Measurements from ENCODE around the gene CARMIL1.

The CARMIL1 gene

GRCh38 chr6:25397406-25397805 lies 118.2 kb downstream of the CARMIL1 start:
- Histone ChIP-seq H3K27me3 (no peaks in the 10 kb centered on the region), H3K27ac (no peak overlapping the region), H3K4me3 (ENCODE audit: low read depth in 1 of 2, low read length in 1 of 2) (no peak overlapping the region), H3K9me3 (no peaks in the 10 kb centered on the region), H3K4me1 (ENCODE audit: control insufficient read depth in 1 of 2, insufficient read depth in 1 of 2, low read depth in 1 of 2, low read length in 1 of 2) (no peaks in the 10 kb centered on the region), H3K36me3 (no peaks in the 10 kb centered on the region)
- TF ChIP-seq CTCF (IDR thresholded peaks at IDR 0.05): no peak

GRCh38 chr6:25399885-25400284 lies 120.7 kb downstream of the CARMIL1 start:
- Histone ChIP-seq H3K27me3 (no peaks in the 10 kb centered on the region), H3K9me3 (no peaks in the 10 kb centered on the region), H3K4me3 (ENCODE audit: low read depth in 1 of 2, low read length in 1 of 2) (no peak overlapping the region), H3K27ac (no peak overlapping the region), H3K4me1 (ENCODE audit: control insufficient read depth in 1 of 2, insufficient read depth in 1 of 2, low read depth in 1 of 2, low read length in 1 of 2) (peaks cover 3 to 10% of the 10 kb centered on the region in 2 experiments), H3K36me3 (no peaks in the 10 kb centered on the region)
- TF ChIP-seq CTCF (IDR thresholded peaks at IDR 0.05): no peak

- no peak for TF ChIP-seq CTCF (IDR thresholded peaks at IDR 0.05)
- Histone ChIP-seq H3K4me3 (ENCODE audit: low read depth in 1 of 2, low read length in 1 of 2) (no peak overlapping the region), H3K27me3 (no peaks in the 10 kb centered on the region)
Observed at GRCh38 chr6:25401711-25402110, 122.5 kb downstream of the CARMIL1 start.

GRCh38 chr6:25402125-25402524 lies 123.0 kb downstream of the CARMIL1 start:
- no peaks in the 10 kb centered on the region for H3K9me3 ChIP-seq
- H3K4me1 ChIP-seq (ENCODE audit: control insufficient read depth in 1 of 2, insufficient read depth in 1 of 2, low read depth in 1 of 2, low read length in 1 of 2): peaks cover 13 to 23% of the 10 kb centered on the region in 2 experiments
- H3K36me3 ChIP-seq: no peaks in the 10 kb centered on the region
- no peak overlapping the region for H3K27ac ChIP-seq
- no peak for TF ChIP-seq CTCF (IDR thresholded peaks at IDR 0.05)
- H3K27me3 ChIP-seq: no peaks in the 10 kb centered on the region
- no peak overlapping the region for H3K4me3 ChIP-seq (ENCODE audit: low read depth in 1 of 2, low read length in 1 of 2)

More at GRCh38 chr6:25401711-25402110, 122.5 kb downstream of the CARMIL1 start:
- no peak overlapping the region for H3K27ac ChIP-seq
- no peaks in the 10 kb centered on the region for H3K36me3 ChIP-seq
- H3K4me1 ChIP-seq (ENCODE audit: control insufficient read depth in 1 of 2, insufficient read depth in 1 of 2, low read depth in 1 of 2, low read length in 1 of 2): peaks cover 13 to 23% of the 10 kb centered on the region in 2 experiments
- no peaks in the 10 kb centered on the region for H3K9me3 ChIP-seq

- Histone ChIP-seq H3K4me1 (ENCODE audit: control insufficient read depth in 1 of 2, insufficient read depth in 1 of 2, low read depth in 1 of 2, low read length in 1 of 2) (peaks cover 13 to 23% of the 10 kb centered on the region in 2 experiments), H3K27me3 (no peaks in the 10 kb centered on the region), H3K4me3 (ENCODE audit: low read depth in 1 of 2, low read length in 1 of 2) (no peak overlapping the region), H3K9me3 (no peaks in the 10 kb centered on the region), H3K36me3 (no peaks in the 10 kb centered on the region), H3K27ac (no peak overlapping the region)
- TF ChIP-seq CTCF (IDR thresholded peaks at IDR 0.05): no peak
Observed at GRCh38 chr6:25403150-25403549, 124.0 kb downstream of the CARMIL1 start.

- Histone ChIP-seq H3K9me3 (no peaks in the 10 kb centered on the region), H3K4me3 (ENCODE audit: low read depth in 1 of 2, low read length in 1 of 2) (no peak overlapping the region), H3K36me3 (no peaks in the 10 kb centered on the region), H3K27me3 (no peaks in the 10 kb centered on the region), H3K27ac (no peak overlapping the region), H3K4me1 (ENCODE audit: control insufficient read depth in 1 of 2, insufficient read depth in 1 of 2, low read depth in 1 of 2, low read length in 1 of 2) (peaks cover 13 to 23% of the 10 kb centered on the region in 2 experiments)
- no peak for TF ChIP-seq CTCF (IDR thresholded peaks at IDR 0.05)
Observed at GRCh38 chr6:25404091-25404490, 124.9 kb downstream of the CARMIL1 start.

Measured in neutrophil (primary cell).